Endodermal cell (in vitro differentiated cells): ENCODE results near the gene NEUROG1. TPM values are rescaled to one million over a fixed set of nuclear protein-coding genes. Genes with fewer than 3 reads are reported as not detected.

Source experiments
- DNase-seq: peaks from one replicate; pipeline ENCODE4 v3.0.0-alpha.2; 2017
- H3K27ac ChIP-seq: 2 replicates; pipeline ENCODE4 v1.5.1; 2013; ENCODE audit warnings: mild to moderate bottlenecking, low read depth, low read length, moderate library complexity
- H3K27me3 ChIP-seq: 2 replicates; pipeline ENCODE4 v1.6.1; 2013; ENCODE audit warnings: mild to moderate bottlenecking, low read length, moderate library complexity; ENCODE audit not compliant: insufficient read depth, control insufficient read depth, poor library complexity, severe bottlenecking
- H3K36me3 ChIP-seq: 2 replicates; pipeline ENCODE4 v1.7.0; 2013; ENCODE audit warnings: mild to moderate bottlenecking, low read length, moderate library complexity; ENCODE audit not compliant: control insufficient read depth, insufficient read depth
- H3K4me1 ChIP-seq: one replicate; pipeline ENCODE4 v1.7.0; 2013; ENCODE audit warnings: low read length; ENCODE audit not compliant: control insufficient read depth, insufficient read depth
- H3K4me3 ChIP-seq: 2 replicates; pipeline ENCODE4 v1.5.1; 2013; ENCODE audit warnings: mild to moderate bottlenecking, low read length, moderate library complexity
- H3K9ac ChIP-seq: 2 replicates; pipeline ENCODE4 v1.6.1; 2013; ENCODE audit warnings: mild to moderate bottlenecking, low read length, moderate library complexity; ENCODE audit not compliant: poor library complexity, severe bottlenecking; ENCODE audit errors: extremely low read depth
- H3K9me3 ChIP-seq: 2 replicates; pipeline ENCODE4 v1.6.1; 2013; ENCODE audit warnings: mild to moderate bottlenecking, low read length, moderate library complexity; ENCODE audit not compliant: control insufficient read depth
- H3K27ac Mint-ChIP-seq: 2 replicates; pipeline ENCODE4 v1.8.0; 2020; ENCODE audit warnings: mixed read lengths
- H3K27me3 Mint-ChIP-seq: 2 replicates; pipeline ENCODE4 v1.8.0; 2021; ENCODE audit warnings: mild to moderate bottlenecking, mixed read lengths; ENCODE audit not compliant: insufficient read depth
- H3K36me3 Mint-ChIP-seq: 2 replicates; pipeline ENCODE4 v1.8.0; 2020; ENCODE audit warnings: low read depth, mixed read lengths
- H3K4me1 Mint-ChIP-seq: 2 replicates; pipeline ENCODE4 v1.8.0; 2020; ENCODE audit warnings: mixed read lengths
- H3K4me3 Mint-ChIP-seq: 2 replicates; pipeline ENCODE4 v1.8.0; 2020; ENCODE audit warnings: mild to moderate bottlenecking, moderate library complexity, mixed read lengths
- H3K9me3 Mint-ChIP-seq: 2 replicates; pipeline ENCODE4 v1.8.0; 2020; ENCODE audit warnings: mild to moderate bottlenecking, mixed read lengths
- CTCF ChIP-seq: fragments of 200-600 bp; sonication (generic); conservative IDR thresholded peaks from 2 replicates; pipeline ENCODE4 v1.5.0; 2021; ENCODE audit warnings: antibody characterized with exemption, mild to moderate bottlenecking
- whole genome bisulfite sequencing, 2 experiments: methylation state at CpG; one replicate each; pipeline versions ENCODE4 v1.1.5 to v1.1.7; 2013; ENCODE audit warnings: missing lambda C conversion rate in 2 of 2, mixed read lengths in 1 of 2; ENCODE audit not compliant: insufficient coverage in 1 of 2, insufficient read length in 1 of 2; 5-methylcytosine and 5-hydroxymethylcytosine counted together
- total RNA-seq, 2 donors: library from RNA; stranded (reverse); fragmentation: NEBNext Ultra II Directional in 1 of 2; extraction: Animal tissue kit (Norgen Biotek cat#: 25700) in 1 of 2; gene quantifications; 2 replicates in 1 of 2; 3 replicates in 1 of 2; pipeline ENCODE4 v1.2.1, GENCODE V29; 2021

The NEUROG1 gene
- total RNA-seq, 2 donors from 2014 or later = not detected

GRCh38 chr5:135537271-135537670 lies 1.5 kb upstream of the NEUROG1 start:
- peaks cover 100% of the 10 kb centered on the region for H3K27me3 ChIP-seq
- Mint-ChIP-seq H3K27me3 (peaks cover 100% of the 10 kb centered on the region), H3K4me1 (peaks cover 16% of the 10 kb centered on the region), H3K4me3 (no peak overlapping the region), H3K9me3 (peaks cover 17% of the 10 kb centered on the region), H3K27ac (no peak overlapping the region), H3K36me3 (no peaks in the 10 kb centered on the region)
- H3K36me3 ChIP-seq = no peaks in the 10 kb centered on the region
- no peaks in the 10 kb centered on the region for H3K4me1 ChIP-seq
- H3K9ac ChIP-seq = no peak overlapping the region
- H3K9me3 ChIP-seq = peaks cover 13% of the 10 kb centered on the region
- no peak overlapping the region for H3K27ac ChIP-seq
- peak; percentile 24 for DNase-seq
- no peak overlapping the region for H3K4me3 ChIP-seq
- 72 to 79% methylated on average over 3 to 7 of the region's 7 CpGs for WGBS, 2 experiments
- TF ChIP-seq CTCF = no peak

GRCh38 chr5:135535420-135535819 lies 344 bp downstream of the NEUROG1 start:
- H3K4me3 Mint-ChIP-seq = no peak overlapping the region
- no peak for TF ChIP-seq CTCF
- WGBS, 2 experiments = 1 to 3% methylated on average over 20 to 44 of the region's 44 CpGs

GRCh38 chr5:135534609-135535419 lies 950 bp downstream of the NEUROG1 start:
- peak overlapping the region; percentile 16 for H3K4me3 Mint-ChIP-seq
- H3K27ac ChIP-seq = no peak overlapping the region
- 4 to 5% methylated on average over 17 to 61 of the region's 61 CpGs for WGBS, 2 experiments
- H3K36me3 Mint-ChIP-seq = no peaks in the 10 kb centered on the region
- no peak overlapping the region for H3K27ac Mint-ChIP-seq
- H3K4me1 ChIP-seq = no peaks in the 10 kb centered on the region
- peaks cover 100% of the 10 kb centered on the region for H3K27me3 Mint-ChIP-seq
- peaks cover 100% of the 10 kb centered on the region for H3K27me3 ChIP-seq
- no peak overlapping the region for H3K9ac ChIP-seq
- H3K4me3 ChIP-seq = peak overlapping the region; percentile 17
- H3K36me3 ChIP-seq = no peaks in the 10 kb centered on the region
- TF ChIP-seq CTCF = peak; percentile 71
- H3K9me3 ChIP-seq = peaks cover 13% of the 10 kb centered on the region
- DNase-seq = peak; percentile 86
- peaks cover 16% of the 10 kb centered on the region for H3K4me1 Mint-ChIP-seq
- H3K9me3 Mint-ChIP-seq = peaks cover 26% of the 10 kb centered on the region

More at GRCh38 chr5:135535420-135535819, 344 bp downstream of the NEUROG1 start:
- H3K36me3 ChIP-seq = no peaks in the 10 kb centered on the region
- peak overlapping the region; percentile 17 for H3K4me3 ChIP-seq
- DNase-seq = no peak
- no peak overlapping the region for H3K9ac ChIP-seq
- no peak overlapping the region for H3K27ac ChIP-seq
- Mint-ChIP-seq H3K4me1 (peaks cover 16% of the 10 kb centered on the region), H3K27ac (no peak overlapping the region), H3K9me3 (peaks cover 22% of the 10 kb centered on the region), H3K27me3 (peaks cover 100% of the 10 kb centered on the region), H3K36me3 (no peaks in the 10 kb centered on the region)
- H3K9me3 ChIP-seq = peaks cover 13% of the 10 kb centered on the region
- peaks cover 100% of the 10 kb centered on the region for H3K27me3 ChIP-seq
- no peaks in the 10 kb centered on the region for H3K4me1 ChIP-seq
